ENCODE data around the gene ALG9. TPM values are rescaled to one million over a fixed set of nuclear protein-coding genes. Genes with fewer than 3 reads are reported as not detected.

ALG9 gene
- total RNA-seq, 1 donor from 2014 or later, result 69.4 TPM

GRCh38 chr11:111770581-111771134 is 100.7 kb downstream of the ALG9 start:
- peaks cover 5% of the 10 kb centered on the region for H3K9me3 Mint-ChIP-seq (ENCODE audit: unreplicated experiment)
- no peak overlapping the region for H3K4me3 Mint-ChIP-seq (ENCODE audit: unreplicated experiment)
- H3K27ac Mint-ChIP-seq (ENCODE audit: unreplicated experiment), result no peak overlapping the region
- H3K4me1 Mint-ChIP-seq (ENCODE audit: low read depth, unreplicated experiment), result peaks cover 10% of the 10 kb centered on the region
- no peak for TF ChIP-seq CTCF (IDR thresholded peaks at IDR 0.05; ENCODE audit: partially characterized antibody, unreplicated experiment)
- H3K36me3 Mint-ChIP-seq (ENCODE audit: unreplicated experiment), result no peaks in the 10 kb centered on the region
- DNase-seq, result no peak
- peaks cover 3% of the 10 kb centered on the region for H3K27me3 Mint-ChIP-seq (ENCODE audit: unreplicated experiment)

DNA sequence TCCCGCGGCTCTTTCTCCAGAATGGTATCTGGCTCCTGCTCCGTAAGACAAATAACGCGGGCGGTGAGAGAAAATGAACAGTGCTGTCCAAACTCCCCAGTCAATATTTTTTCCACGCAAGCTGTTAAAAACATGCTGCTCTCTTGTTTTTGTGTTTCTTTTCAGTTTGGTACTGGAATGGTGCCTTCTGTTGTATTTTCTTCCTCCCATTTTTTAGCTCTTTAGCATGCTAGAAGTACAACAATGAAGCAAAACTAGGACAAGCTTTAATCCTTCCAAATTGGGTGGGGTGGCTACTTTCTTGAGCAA is 104.6 kb downstream of the ALG9 start:
- peak overlapping the region; percentile 26 for H3K27ac Mint-ChIP-seq (ENCODE audit: unreplicated experiment)
- H3K36me3 Mint-ChIP-seq (ENCODE audit: unreplicated experiment), result no peaks in the 10 kb centered on the region
- H3K4me3 Mint-ChIP-seq (ENCODE audit: unreplicated experiment), result peak overlapping the region; percentile 98
- peaks cover 7% of the 10 kb centered on the region for H3K27me3 Mint-ChIP-seq (ENCODE audit: unreplicated experiment)
- no peak for TF ChIP-seq CTCF (IDR thresholded peaks at IDR 0.05; ENCODE audit: partially characterized antibody, unreplicated experiment)
- H3K9me3 Mint-ChIP-seq (ENCODE audit: unreplicated experiment), result peaks cover 11% of the 10 kb centered on the region
- H3K4me1 Mint-ChIP-seq (ENCODE audit: low read depth, unreplicated experiment), result peaks cover 42% of the 10 kb centered on the region
- DNase-seq, result no peak

GRCh38 chr11:111765984-111766833 is 105.2 kb downstream of the ALG9 start, which contains the start of gene PPP2R1B:
Gene PPP2R1B, minus strand, starts transcription at chr11:111766389. Its CDS starts 28 bp downstream, at chr11:111766361.
- no peak for TF ChIP-seq CTCF (IDR thresholded peaks at IDR 0.05; ENCODE audit: partially characterized antibody, unreplicated experiment)
- Mint-ChIP-seq H3K27ac (ENCODE audit: unreplicated experiment) (peak within 1 kb of the TSS; percentile 96), H3K4me1 (ENCODE audit: low read depth, unreplicated experiment) (peaks cover 44% of the 10 kb centered on the region), H3K36me3 (ENCODE audit: unreplicated experiment) (no peaks in the 10 kb centered on the region), H3K9me3 (ENCODE audit: unreplicated experiment) (peaks cover 13% of the 10 kb centered on the region), H3K4me3 (ENCODE audit: unreplicated experiment) (peak within 1 kb of the TSS; percentile 98), H3K27me3 (ENCODE audit: unreplicated experiment) (peaks cover 7% of the 10 kb centered on the region)
- peak; percentile 79 for DNase-seq

DNA sequence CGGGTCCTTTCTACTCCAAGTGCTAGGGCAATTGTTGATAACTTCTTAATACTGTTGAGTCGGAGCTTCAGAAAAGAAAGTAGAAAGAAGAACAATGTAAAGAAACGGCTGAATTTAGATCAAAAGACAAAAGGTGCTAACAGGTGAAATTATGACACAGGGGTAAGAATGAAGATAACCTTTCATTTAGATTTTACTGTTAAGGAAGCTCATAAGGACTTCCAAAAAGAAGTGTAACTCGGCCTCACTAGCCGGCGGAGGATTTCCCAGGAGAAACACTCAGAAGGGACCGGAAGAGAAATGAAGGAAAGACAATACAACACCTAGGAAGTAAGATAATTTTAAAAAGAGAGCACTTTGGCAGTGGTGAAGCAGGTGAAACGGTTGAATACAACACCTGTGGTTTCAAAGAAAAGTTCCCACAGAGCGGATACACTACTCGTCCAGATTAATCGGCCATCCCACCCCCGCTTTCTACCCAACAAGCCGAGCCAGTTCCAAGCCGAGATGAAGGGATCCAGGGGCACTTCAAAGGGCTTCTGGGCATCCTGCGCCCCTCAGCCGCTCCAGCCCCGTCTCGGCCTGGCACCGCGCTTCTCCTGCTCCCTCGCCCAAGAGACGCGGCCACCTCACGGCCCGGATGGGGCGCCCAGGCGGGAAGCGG is 105.9 kb downstream of the ALG9 start:
- Mint-ChIP-seq H3K36me3 (ENCODE audit: unreplicated experiment) (no peaks in the 10 kb centered on the region), H3K4me3 (ENCODE audit: unreplicated experiment) (peak overlapping the region; percentile 98), H3K9me3 (ENCODE audit: unreplicated experiment) (peaks cover 18% of the 10 kb centered on the region), H3K27ac (ENCODE audit: unreplicated experiment) (peak overlapping the region; percentile 91), H3K27me3 (ENCODE audit: unreplicated experiment) (peaks cover 7% of the 10 kb centered on the region), H3K4me1 (ENCODE audit: low read depth, unreplicated experiment) (peaks cover 48% of the 10 kb centered on the region)
- peak; percentile 48 for DNase-seq
- TF ChIP-seq CTCF (IDR thresholded peaks at IDR 0.05; ENCODE audit: partially characterized antibody, unreplicated experiment), result no peak

Data from glutamatergic neuron (in vitro differentiated cells).